Stimulated activated CD4-positive, alpha-beta T cell treated with anti-CD3 and anti-CD28 coated beads, TNF-alpha, amount 100 ng/mL, for 48 hours (primary cell): ENCODE measurements around the gene CXCL14.

ENCODE experiments used
- DNase-seq, 3 donors: peaks; one replicate each; pipeline ENCODE4 v3.0.0-alpha.2; 2020; ENCODE audit warnings: low read depth in 3 of 3

The CXCL14 gene, protein sequence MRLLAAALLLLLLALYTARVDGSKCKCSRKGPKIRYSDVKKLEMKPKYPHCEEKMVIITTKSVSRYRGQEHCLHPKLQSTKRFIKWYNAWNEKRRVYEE

GRCh38 chr5:135578685-135579341 is at the start of gene CXCL14:
CXCL14 (minus strand) TSS chr5:135578991; CDS start chr5:135578778, 213 bp downstream.
- DNase-seq, result peak in 1 of 3 donors; percentile 9

GRCh38 chr5:135626636-135627035 is 47.8 kb upstream of the CXCL14 start:
- DNase-seq, result no peak

DNA sequence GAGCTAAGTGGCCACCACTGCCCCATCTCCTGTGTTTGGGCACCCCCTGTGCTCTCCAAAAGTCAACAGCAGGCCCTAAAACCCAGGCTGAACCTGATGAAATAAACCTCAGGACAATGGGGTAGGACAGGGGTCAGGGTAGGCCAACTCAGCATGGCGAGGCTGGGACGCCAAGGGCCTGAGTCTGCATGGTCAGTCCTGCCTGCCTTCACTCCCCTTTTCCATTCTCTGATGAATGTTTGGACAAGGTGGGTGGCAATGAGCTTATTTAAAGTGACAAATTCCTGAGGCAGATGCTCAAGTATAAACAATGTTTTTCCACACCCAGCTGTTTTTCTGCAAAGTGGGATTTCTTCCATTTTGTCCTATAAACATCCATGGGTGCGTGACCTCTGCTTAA is 47.2 kb upstream of the CXCL14 start:
- DNase-seq, result no peak

- DNase-seq, result no peak
These were observed 46.7 kb upstream of the CXCL14 start for GRCh38 chr5:135625486-135625885.

- DNase-seq, result no peak
These were observed 46.3 kb upstream of the CXCL14 start for GRCh38 chr5:135625061-135625460.

GRCh38 chr5:135623186-135623715 is 44.5 kb upstream of the CXCL14 start:
- no peak for DNase-seq

- no peak for DNase-seq
These were observed 36.9 kb upstream of the CXCL14 start for GRCh38 chr5:135615581-135616260.

GRCh38 chr5:135615171-135615570 is 36.4 kb upstream of the CXCL14 start:
- no peak for DNase-seq

DNA sequence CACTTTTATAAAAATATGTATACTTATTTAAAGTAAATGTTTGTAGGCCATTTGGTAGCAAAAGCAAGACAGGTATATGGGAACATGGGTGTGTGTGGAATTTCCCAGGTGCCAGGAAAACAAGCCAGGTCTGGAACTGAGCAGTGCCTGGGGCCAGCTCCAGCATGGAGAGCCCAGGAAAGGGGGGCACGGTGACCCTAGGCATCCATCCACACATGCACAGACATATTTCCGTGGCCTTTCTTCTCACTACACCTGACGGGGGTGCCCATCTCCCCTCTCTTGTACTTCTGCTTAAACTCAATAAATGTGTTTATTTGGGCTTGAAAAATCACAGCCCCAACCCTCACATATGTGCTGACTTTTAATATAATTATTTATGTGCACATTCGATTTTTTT is 31.2 kb upstream of the CXCL14 start:
- DNase-seq, result no peak

GRCh38 chr5:135608761-135609443 is 30.1 kb upstream of the CXCL14 start:
- no peak for DNase-seq

- no peak for DNase-seq
These were observed 29.6 kb upstream of the CXCL14 start for GRCh38 chr5:135608361-135608760.

- no peak for DNase-seq
These were observed 27.6 kb upstream of the CXCL14 start for GRCh38 chr5:135606431-135606830.

- DNase-seq, result no peak
These were observed 26.4 kb upstream of the CXCL14 start for GRCh38 chr5:135605221-135605620.

GRCh38 chr5:135604056-135604455 is 25.3 kb upstream of the CXCL14 start:
- no peak for DNase-seq

GRCh38 chr5:135602882-135603721 is 24.3 kb upstream of the CXCL14 start:
- DNase-seq, result no peak

DNA sequence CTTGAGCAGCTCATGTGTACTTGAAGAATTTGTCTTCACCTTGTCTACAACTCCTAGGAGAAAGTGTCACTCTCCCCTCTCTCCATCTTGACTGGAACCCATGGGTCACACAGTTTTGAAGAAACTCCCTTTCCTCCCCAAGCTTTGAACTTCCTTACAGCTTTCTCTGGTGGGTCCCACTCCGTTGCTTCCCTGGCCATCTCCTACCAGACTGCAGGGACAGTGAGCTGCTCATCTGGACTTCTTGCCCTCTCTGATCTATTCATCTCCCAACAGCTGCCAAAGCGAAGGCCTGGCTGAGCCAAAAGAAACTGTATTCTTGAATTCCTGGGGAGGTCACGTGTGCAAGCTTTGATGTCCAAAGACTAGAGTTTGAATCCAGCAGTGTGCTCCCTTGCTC is 22.7 kb upstream of the CXCL14 start:
- DNase-seq, result no peak

GRCh38 chr5:135600971-135601381 is 22.2 kb upstream of the CXCL14 start:
- DNase-seq, result no peak

DNA sequence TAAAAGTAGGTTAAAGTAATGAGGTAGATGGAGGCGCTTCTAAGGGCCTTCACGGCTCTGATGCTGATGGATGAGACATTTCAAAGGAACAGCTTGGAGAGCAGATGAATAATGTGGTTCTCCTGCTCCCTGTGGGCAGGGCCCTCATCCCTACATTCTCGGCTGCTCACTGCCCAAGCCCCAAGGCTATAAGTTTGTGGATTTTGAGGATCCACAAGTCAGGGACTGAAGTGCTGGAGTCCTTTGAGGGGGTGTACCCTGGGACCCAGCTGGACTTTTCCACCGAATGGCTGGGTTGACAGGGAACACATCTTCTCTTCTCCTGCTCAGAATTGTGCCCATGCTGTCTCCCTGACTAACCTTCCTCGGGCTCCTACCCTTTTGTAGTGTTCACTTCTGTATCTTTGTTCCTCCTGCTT is 21.4 kb upstream of the CXCL14 start:
- DNase-seq, result no peak

DNA sequence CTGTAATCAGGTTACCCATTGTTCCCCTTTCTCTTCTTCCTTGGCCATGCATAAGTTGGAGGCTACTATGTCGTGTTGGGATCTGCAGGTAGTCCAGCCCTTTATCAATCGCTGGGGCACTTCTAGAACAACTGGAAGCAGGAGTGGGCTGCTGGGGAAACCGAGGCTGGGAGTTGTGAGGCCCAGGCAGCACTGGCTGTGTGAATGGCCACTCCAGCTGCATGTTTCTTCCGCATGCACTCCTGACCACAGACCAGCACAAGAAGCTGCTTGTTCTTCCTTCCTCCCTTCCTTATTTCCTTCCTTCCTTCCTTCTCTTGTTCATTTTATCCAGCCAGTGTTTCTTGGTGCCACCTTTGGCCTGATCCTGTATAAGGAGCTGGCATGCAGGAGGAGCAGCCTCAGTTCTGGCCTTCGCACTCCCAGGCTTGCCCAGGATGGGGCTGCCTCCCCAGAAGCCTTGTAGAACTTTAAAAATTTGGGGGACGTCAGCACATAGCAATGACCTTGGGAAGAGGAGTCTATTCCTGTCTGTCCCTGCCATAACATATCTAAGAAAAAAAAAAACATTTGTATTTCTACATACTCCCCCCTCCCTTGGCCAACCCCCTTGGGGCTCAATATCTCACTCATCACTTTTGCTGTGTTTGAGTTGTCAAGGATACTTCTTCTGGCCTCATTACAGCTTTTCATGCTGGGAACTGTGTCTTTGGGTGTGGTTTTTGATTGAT is 20.8 kb upstream of the CXCL14 start:
- DNase-seq, result no peak

- no peak for DNase-seq
These were observed 20.1 kb upstream of the CXCL14 start for GRCh38 chr5:135598691-135599395.
